B cell (primary cell): ENCODE measurements around the gene ZFP36L1. TPM values are rescaled to one million over a fixed set of nuclear protein-coding genes. Genes with fewer than 3 reads are reported as not detected.

Experiments
- ATAC-seq: fragments of 200-7000 bp; cut with Tn5 transposase; one replicate; pipeline ENCODE4 v1.10.0; 2021; ENCODE audit warnings: low read depth, mild to moderate bottlenecking, moderate number of reproducible peaks, moderate library complexity
- CTCF ChIA-PET: fragments of 350-600 bp; sonication (Branson Sonifier 250); formaldehyde crosslinking; loops from one replicate; lab custom pipeline; 2021; ENCODE audit warnings: antibody characterized with exemption, inconsistent platforms; lab: Charles Lee
- POLR2A ChIA-PET: fragments of 350-600 bp; sonication (Branson Sonifier 250); formaldehyde crosslinking; loops from one replicate; lab custom pipeline; 2021; ENCODE audit warnings: antibody characterized with exemption; lab: Charles Lee
- DNase-seq: peaks from one replicate; pipeline ENCODE4 v3.0.0; 2013
- H2AFZ ChIP-seq: 2 replicates; pipeline ENCODE4 v1.6.1; 2012; ENCODE audit warnings: mild to moderate bottlenecking, low read depth, low read length; ENCODE audit not compliant: insufficient read depth, poor library complexity, severe bottlenecking
- H3K27ac ChIP-seq, 2 donors: 1 replicate in 1 of 2; 2 replicates in 1 of 2; pipeline ENCODE4 v1.5.1; 2012 to 2013; ENCODE audit warnings: low read length in 2 of 2, mild to moderate bottlenecking in 2 of 2, moderate library complexity in 1 of 2
- H3K27me3 ChIP-seq, 4 experiments: fragments of 200-600 bp in 1 of 4; sonication (generic) in 1 of 4; replicated peaks in 1 of 4; 1 replicate in 2 of 4; 2 replicates in 2 of 4; pipeline versions ENCODE4 v1.6.1 to v1.7.0; 2013 to 2016; ENCODE audit warnings: low read length in 3 of 4, mild to moderate bottlenecking in 2 of 4, mixed read lengths in 1 of 4, moderate library complexity in 1 of 4; ENCODE audit not compliant: insufficient read depth in 4 of 4, control insufficient read depth in 3 of 4; ENCODE audit errors: control extremely low read depth in 1 of 4
- H3K36me3 ChIP-seq, 2 experiments: replicated peaks in 1 of 2; 1 replicate in 1 of 2; 2 replicates in 1 of 2; pipeline versions ENCODE4 v1.6.1 to v1.7.1; 2013; ENCODE audit warnings: low read length in 1 of 2; ENCODE audit not compliant: insufficient read depth in 2 of 2, control insufficient read depth in 1 of 2; ENCODE audit errors: control extremely low read depth in 1 of 2, extremely low read depth in 1 of 2
- H3K4me1 ChIP-seq, 2 donors: fragments of 200-600 bp in 1 of 2; sonication (generic) in 1 of 2; 1 replicate in 1 of 2; 2 replicates in 1 of 2; pipeline versions ENCODE4 v1.5.1 to v1.6.1; 2013 to 2017; ENCODE audit warnings: low read length in 2 of 2; ENCODE audit not compliant: control insufficient read depth in 2 of 2, insufficient read depth in 2 of 2
- H3K4me2 ChIP-seq: replicated peaks from 2 replicates; pipeline ENCODE3; 2012; ENCODE audit warnings: mild to moderate bottlenecking, low read depth, low read length; ENCODE audit not compliant: poor library complexity, severe bottlenecking
- H3K4me3 ChIP-seq, 5 experiments: fragments of 200-600 bp in 1 of 5; sonication (generic) in 1 of 5; 1 replicate in 3 of 5; 2 replicates in 2 of 5; pipeline versions ENCODE4 v1.5.1 to v1.7.0; 2011 to 2016; ENCODE audit warnings: low read length in 4 of 5, mild to moderate bottlenecking in 4 of 5, low read depth in 2 of 5, control low read depth in 1 of 5, moderate library complexity in 1 of 5; ENCODE audit not compliant: insufficient read depth in 1 of 5; ENCODE audit errors: control extremely low read depth in 1 of 5, extremely low read depth in 1 of 5
- H3K79me2 ChIP-seq: fragments of 200-600 bp; sonication (generic); one replicate; pipeline ENCODE4 v1.6.0; 2016; ENCODE audit warnings: low read length; ENCODE audit not compliant: control insufficient read depth, insufficient read depth
- H3K9ac ChIP-seq: fragments of 200-600 bp; sonication (generic); 2 replicates; pipeline ENCODE4 v1.6.1; 2017; ENCODE audit warnings: mild to moderate bottlenecking, low read length, moderate library complexity
- H3K9me3 ChIP-seq, 3 donors: one replicate each; pipeline versions ENCODE4 v1.6.1 to v1.7.1; 2013; ENCODE audit warnings: low read length in 2 of 3; ENCODE audit not compliant: control insufficient read depth in 2 of 3, insufficient read depth in 1 of 3; ENCODE audit errors: control extremely low read depth in 1 of 3
- H4K20me1 ChIP-seq: 2 replicates; pipeline ENCODE4 v1.6.0; 2012; ENCODE audit warnings: mild to moderate bottlenecking, low read length; ENCODE audit not compliant: insufficient read depth, control insufficient read depth, poor library complexity, severe bottlenecking
- H3K27ac Mint-ChIP-seq: one replicate; pipeline ENCODE4 v1.8.0; 2021; ENCODE audit warnings: mixed read lengths
- H3K27me3 Mint-ChIP-seq: one replicate; pipeline ENCODE4 v1.8.0; 2021; ENCODE audit warnings: mixed read lengths
- H3K4me1 Mint-ChIP-seq: one replicate; pipeline ENCODE4 v1.8.0; 2021; ENCODE audit warnings: mixed read lengths
- H3K4me3 Mint-ChIP-seq: one replicate; pipeline ENCODE4 v1.8.0; 2021; ENCODE audit warnings: mixed read lengths
- H3K9me3 Mint-ChIP-seq: one replicate; pipeline ENCODE4 v1.8.0; 2022; ENCODE audit warnings: mixed read lengths; ENCODE audit not compliant: insufficient read depth
- EZH2 ChIP-seq: IDR thresholded peaks from 2 replicates; pipeline ENCODE4 v1.6.1; 2012; ENCODE audit warnings: borderline replicate concordance, low read depth, mild to moderate bottlenecking, moderate library complexity, low read length; ENCODE audit not compliant: insufficient read depth, poor library complexity, severe bottlenecking
- WGBS: methylation state at CpG from one replicate; pipeline ENCODE4 v1.1.5; 2013; ENCODE audit warnings: missing lambda C conversion rate; ENCODE audit not compliant: insufficient coverage; 5-methylcytosine and 5-hydroxymethylcytosine counted together
- intact Hi-C: fragments of 100-400 bp; cut with micrococcal nuclease; formaldehyde crosslinking; loops from one replicate; pipeline ENCODE4 v1.10.0; 2022
- polyA plus RNA-seq: library from polyadenylated mRNA; depleted of rRNA; stranded (reverse); fragments of >200 nt; gene quantifications from 2 replicates; pipeline ENCODE4 v1.2.3, GENCODE V29; 2012
- total RNA-seq, 2 donors: library from RNA; stranded (reverse); fragments of 120-200 nt in 1 of 2; gene quantifications; 1 replicate in 1 of 2; 2 replicates in 1 of 2; pipeline versions ENCODE4 v1.2.3 to v1.2.4, GENCODE V29; 2013 to 2022
- TF ChIP-seq, protein P1 (sequence below): fragments of 200-600 bp; IDR thresholded peaks from one replicate; pipeline ENCODE4 v1.8.0; 2022; ENCODE audit warnings: antibody characterized with exemption, mild to moderate bottlenecking

Gene ZFP36L1
- total and polyA plus RNA-seq, 2 donors (not counting 1 experiment from before 2014, with no cell fraction given), result 572 to 983 TPM

DNA sequence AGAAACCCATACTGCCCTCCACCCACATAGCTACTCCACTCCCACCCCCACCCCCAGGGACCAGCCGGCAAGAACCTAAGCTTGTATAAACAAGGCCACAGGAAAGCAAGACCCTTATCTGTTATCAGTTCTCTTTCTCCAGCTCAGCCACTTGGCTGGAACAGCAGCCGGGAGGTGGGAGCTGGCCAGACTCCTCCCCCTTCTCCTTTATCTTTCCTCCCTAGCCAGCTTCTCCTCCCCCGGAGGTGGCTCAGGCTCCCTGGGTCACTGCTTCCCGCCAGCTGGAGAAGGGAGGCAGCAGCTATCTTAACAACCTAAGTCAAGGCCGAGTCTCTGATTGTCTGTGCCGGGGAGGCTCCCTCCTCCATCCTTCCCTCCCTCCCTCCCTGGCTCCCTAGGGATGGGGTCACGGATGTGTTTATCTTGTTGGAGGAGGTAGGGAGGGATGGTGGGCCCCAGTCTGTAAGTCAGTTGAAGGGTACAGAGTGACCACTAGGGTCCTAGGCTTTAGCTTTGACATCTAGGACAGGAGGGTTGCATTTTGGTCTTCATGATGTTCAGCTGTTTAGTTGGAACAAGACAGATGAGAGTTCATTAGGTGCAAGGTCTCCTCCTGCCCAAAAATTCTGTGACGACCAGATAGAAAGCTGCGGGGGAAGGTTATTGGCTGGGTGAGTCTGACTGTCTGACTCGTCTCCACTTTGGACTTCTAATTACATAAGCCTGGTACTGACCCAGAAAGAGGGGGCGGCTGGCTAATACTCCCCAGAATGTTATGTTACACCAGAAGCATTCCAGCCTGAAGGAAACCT is 29.7 kb downstream of the ZFP36L1 start:
- 87% methylated on average over 5 of the region's 11 CpGs for WGBS
- no peak overlapping the region for H2AFZ ChIP-seq
- no peak overlapping the region for H3K27ac Mint-ChIP-seq

DNA sequence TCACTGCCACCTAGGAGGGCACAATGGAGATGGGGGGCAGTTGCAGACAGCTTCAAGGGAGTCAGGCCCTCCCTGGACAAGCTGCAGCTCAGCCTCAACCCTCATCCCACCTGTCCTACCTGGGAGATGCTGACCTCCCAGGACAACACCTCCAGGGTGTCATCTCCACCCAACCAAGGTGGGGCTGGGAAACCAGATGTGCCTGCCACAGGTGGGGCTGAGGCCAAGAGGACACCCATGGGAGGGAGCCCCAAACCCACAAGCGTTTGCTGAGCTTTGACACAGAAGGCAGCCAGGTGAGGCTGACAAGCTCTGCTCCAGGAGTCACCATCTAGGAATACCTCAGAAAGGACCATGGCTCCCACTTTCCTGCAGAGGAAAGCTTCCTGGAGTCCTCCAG is 31.5 kb downstream of the ZFP36L1 start:
- no peaks in the 10 kb centered on the region for H3K27me3 ChIP-seq
- TF ChIP-seq, protein P1, sequence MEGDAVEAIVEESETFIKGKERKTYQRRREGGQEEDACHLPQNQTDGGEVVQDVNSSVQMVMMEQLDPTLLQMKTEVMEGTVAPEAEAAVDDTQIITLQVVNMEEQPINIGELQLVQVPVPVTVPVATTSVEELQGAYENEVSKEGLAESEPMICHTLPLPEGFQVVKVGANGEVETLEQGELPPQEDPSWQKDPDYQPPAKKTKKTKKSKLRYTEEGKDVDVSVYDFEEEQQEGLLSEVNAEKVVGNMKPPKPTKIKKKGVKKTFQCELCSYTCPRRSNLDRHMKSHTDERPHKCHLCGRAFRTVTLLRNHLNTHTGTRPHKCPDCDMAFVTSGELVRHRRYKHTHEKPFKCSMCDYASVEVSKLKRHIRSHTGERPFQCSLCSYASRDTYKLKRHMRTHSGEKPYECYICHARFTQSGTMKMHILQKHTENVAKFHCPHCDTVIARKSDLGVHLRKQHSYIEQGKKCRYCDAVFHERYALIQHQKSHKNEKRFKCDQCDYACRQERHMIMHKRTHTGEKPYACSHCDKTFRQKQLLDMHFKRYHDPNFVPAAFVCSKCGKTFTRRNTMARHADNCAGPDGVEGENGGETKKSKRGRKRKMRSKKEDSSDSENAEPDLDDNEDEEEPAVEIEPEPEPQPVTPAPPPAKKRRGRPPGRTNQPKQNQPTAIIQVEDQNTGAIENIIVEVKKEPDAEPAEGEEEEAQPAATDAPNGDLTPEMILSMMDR, result no peak
- TF ChIP-seq EZH2, result no peak
- no peak for DNase-seq
- ATAC-seq, result no peak
- no peak overlapping the region for H3K27ac Mint-ChIP-seq
- H3K27ac ChIP-seq, result no peak overlapping the region
- intact Hi-C loops, result no loop called here
- ChIA-PET CTCF (no interaction called here), POLR2A (interaction anchor here (1.2 kb wide), 1 partner anchor 27 kb away, joined by 4 read pairs; no protein-coding TSS in a partner anchor)
- H3K4me3 Mint-ChIP-seq, result no peak overlapping the region
- H3K9me3 ChIP-seq, result no peaks in the 10 kb centered on the region
- no peak overlapping the region for H2AFZ ChIP-seq
- H3K79me2 ChIP-seq, result no peaks in the 10 kb centered on the region
- H3K9ac ChIP-seq, result no peak overlapping the region
- H3K4me3 ChIP-seq, result no peak overlapping the region
- peaks cover 19 to 20% of the 10 kb centered on the region in 2 donors for H3K4me1 ChIP-seq
- WGBS, result 70% methylated on average over 1 of the region's 1 CpG
- H3K9me3 Mint-ChIP-seq, result no peaks in the 10 kb centered on the region
- H3K36me3 ChIP-seq, result no peaks in the 10 kb centered on the region
- H3K4me2 ChIP-seq, result no peak overlapping the region
- peaks cover 17% of the 10 kb centered on the region for H3K4me1 Mint-ChIP-seq
- no peaks in the 10 kb centered on the region for H3K27me3 Mint-ChIP-seq
- no peaks in the 10 kb centered on the region for H4K20me1 ChIP-seq

More for the DNA sequence above, 29.7 kb downstream of the ZFP36L1 start:
- Mint-ChIP-seq H3K9me3 (no peaks in the 10 kb centered on the region), H3K4me3 (no peak overlapping the region), H3K4me1 (peaks cover 2% of the 10 kb centered on the region), H3K27me3 (no peaks in the 10 kb centered on the region)
- intact Hi-C loops, result no loop called here
- TF ChIP-seq EZH2, result no peak
- TF ChIP-seq, protein P1, result no peak
- H3K9me3 ChIP-seq, result no peaks in the 10 kb centered on the region
- DNase-seq, result no peak
- ATAC-seq, result no peak
- H3K9ac ChIP-seq, result no peak overlapping the region
- ChIA-PET POLR2A (no interaction called here), CTCF (interaction anchor here (1.0 kb wide), 1 partner anchor 54 kb away, joined by 3 read pairs; no protein-coding TSS in a partner anchor)
- H4K20me1 ChIP-seq, result no peaks in the 10 kb centered on the region
- H3K4me3 ChIP-seq, result no peak overlapping the region
- no peaks in the 10 kb centered on the region for H3K79me2 ChIP-seq
- H3K27ac ChIP-seq, result no peak overlapping the region
- H3K36me3 ChIP-seq, result no peaks in the 10 kb centered on the region
- no peaks in the 10 kb centered on the region for H3K27me3 ChIP-seq
- H3K4me1 ChIP-seq, result peaks cover 1 to 2% of the 10 kb centered on the region in 2 donors
- no peak overlapping the region for H3K4me2 ChIP-seq
